Left colon (tissue), 2 donors: ENCODE data around the gene TMEM182. TPM values are rescaled to one million over a fixed set of nuclear protein-coding genes. Genes with fewer than 3 reads are reported as not detected.

Source experiments
- ATAC-seq: fragments of 200-7000 bp; cut with Tn5 transposase; one replicate; pipeline ENCODE4 v1.9.1; 2020; ENCODE audit warnings: mild to moderate bottlenecking, moderate library complexity
- DNase-seq, 2 donors: peaks; one replicate each; pipeline ENCODE4 v3.0.0-alpha.2; 2020
- intact Hi-C, 2 donors: fragments of 100-400 bp; cut with DNase I in 1 of 2; cut with micrococcal nuclease in 1 of 2; formaldehyde crosslinking; loops; one replicate each; pipeline versions ENCODE4 v1.11.2 to v1.14.0; 2022; cut with DNase I, micrococcal nuclease
- total RNA-seq, 2 donors: library from RNA; stranded (reverse); fragmentation: NEBNext Ultra II Directional; extraction: Animal tissue kit (Norgen Biotek cat#: 25700); gene quantifications; one replicate each; pipeline ENCODE4 v1.2.1, GENCODE V29; 2021
- donor health status: DM: no; HTN: no; CAD: no.
- donor health status: DM: yes; HTN: yes; CAD: no.

The TMEM182 gene
- total RNA-seq, 2 donors from 2014 or later, result 2.5 to 2.6 TPM

DNA sequence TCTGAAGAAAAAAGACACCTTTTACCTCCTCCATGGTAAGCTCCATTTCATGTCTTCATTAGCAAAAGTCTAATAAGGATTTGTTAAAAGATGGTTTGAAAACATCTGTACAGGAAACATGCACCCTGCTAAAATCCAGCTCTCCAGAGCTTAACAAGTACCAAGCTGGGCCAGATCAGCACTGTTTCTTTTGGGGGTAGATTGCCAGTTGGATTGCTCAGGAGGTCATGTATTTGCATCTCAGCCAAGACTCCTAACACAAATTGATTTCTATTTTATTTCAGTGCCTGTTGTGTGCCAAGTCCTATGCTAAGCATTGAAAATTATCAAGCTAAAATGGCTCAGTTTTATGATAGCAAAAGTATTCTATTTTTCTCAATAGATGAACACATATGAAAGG lies 3.4 kb upstream of the TMEM182 start:
- ATAC-seq, result no peak
- no peak for DNase-seq
- intact Hi-C loops, result no loop called here

DNA sequence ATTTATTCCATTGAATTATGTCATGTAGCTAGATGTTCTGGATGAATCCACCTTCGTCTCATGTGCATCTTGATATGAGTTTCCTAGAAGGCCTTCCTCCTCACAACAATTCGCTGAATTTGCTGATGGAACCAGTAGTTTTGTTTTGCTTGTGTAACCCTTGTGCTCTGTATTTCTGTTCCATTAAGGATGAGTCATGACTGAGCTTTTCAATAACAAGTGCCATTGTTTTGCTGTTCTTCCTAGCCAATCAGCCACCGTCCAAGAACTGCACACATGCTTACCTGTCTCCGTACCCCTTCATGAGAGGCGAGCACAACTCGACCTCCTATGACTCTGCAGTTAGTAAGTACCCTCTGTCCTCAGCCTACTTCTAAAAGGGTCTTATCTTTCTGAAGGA lies 2.3 kb downstream of the TMEM182 start:
- intact Hi-C loops, result no loop called here
- ATAC-seq, result no peak
- no peak for DNase-seq

DNA sequence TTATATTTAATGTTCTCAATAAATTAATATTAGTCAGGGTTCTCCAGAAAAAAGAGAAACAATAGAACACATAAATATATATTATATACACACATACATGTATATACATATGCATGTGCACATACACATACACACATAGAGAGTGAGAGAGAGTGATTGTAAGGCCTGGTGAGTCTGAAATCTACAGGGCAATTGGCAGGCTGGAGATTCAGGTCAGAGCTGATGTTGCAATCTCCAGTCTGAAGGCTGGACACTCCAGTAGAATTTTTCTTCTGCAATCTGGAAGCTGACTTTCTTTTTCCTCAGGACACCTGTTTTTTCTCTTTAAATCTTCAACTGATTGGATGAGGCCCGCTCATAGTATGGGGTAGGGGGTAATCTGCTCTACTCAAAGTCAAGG lies 3.2 kb downstream of the TMEM182 start:
- intact Hi-C loops, result no loop called here
- ATAC-seq (no peak), DNase-seq (no peak)

DNA sequence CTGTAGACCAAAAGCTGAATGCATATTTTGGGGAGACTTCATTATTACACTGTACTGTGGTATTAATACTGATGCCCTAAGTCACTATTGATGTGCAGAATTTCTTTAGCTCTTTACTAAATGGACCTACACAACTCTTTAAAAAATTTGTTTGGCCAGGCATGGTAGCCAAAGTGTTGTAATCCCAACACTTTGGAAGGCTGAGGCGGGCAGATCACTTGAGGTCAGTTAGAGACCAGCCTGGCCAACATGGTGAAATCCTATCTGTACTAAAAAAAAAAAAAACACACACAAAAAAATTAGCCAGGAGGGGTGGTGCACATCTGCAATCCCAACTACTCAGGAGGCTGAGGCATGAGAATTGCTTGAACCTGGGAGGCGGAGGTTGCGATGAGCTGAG lies 6.4 kb downstream of the TMEM182 start:
- DNase-seq, result no peak
- ATAC-seq, result no peak
- intact Hi-C loops, result no loop called here

DNA sequence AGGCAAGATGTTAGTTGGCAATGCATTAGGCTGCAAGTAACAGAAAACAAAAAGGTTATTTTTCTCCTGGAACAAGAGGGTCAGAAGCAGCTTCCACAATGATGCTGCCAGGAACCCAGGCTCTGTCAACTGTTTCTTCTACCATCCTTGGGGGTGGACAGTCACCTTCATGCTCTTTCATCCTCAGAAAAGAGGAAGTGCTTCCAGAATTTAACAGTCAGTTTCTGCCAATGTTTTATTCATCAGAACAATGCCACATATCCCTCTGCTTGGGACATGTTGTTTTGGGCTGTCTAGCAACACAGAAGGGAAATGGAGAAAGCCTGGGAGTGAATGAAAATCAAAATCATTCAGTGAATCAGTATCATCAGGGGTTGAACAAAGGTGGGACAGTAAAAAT lies 7.1 kb downstream of the TMEM182 start:
- ATAC-seq, result no peak
- intact Hi-C loops, result no loop called here
- DNase-seq, result no peak

DNA sequence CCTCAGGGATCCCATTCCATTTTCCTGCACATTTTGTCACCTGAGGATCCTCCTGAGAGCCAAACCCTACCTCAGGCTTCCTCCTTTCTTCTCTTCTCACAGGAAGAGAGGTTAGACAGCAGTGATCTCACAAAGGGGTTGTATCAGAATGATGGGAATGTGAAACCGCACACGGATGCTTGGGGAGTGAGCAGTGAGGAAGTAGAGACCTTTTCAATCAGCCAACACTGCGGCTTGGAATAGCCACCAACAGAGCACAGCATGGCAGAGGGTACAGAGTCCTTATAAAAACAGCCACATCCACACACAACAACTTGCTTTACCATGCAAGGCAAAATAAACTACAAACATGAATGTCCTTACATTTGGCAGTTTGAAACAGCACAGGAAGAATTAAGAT lies 8.7 kb downstream of the TMEM182 start:
- no peak for DNase-seq

DNA sequence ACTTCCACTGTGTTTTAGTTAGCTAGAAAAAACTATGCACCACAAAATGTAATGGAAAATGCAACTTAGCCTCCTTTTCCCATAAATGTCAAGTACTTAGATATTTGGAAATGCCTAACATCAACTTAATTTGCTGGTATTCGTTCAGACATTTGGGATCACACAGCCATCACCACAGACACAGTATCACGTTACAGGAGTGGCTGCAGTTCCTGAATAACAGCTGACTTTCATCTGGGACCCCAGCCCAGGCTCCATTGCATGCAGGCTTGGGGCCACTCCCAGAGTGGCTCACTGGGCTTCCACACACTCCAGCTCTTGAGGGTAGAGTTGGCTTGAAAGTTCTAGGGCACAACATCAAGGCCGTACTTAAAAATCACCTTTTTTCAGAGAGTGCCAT lies 9.3 kb downstream of the TMEM182 start:
- intact Hi-C loops, result no loop called here
- DNase-seq (no peak), ATAC-seq (no peak)

More for the DNA sequence above, 8.7 kb downstream of the TMEM182 start:
- no peak for ATAC-seq
- intact Hi-C loops, result no loop called here

DNA sequence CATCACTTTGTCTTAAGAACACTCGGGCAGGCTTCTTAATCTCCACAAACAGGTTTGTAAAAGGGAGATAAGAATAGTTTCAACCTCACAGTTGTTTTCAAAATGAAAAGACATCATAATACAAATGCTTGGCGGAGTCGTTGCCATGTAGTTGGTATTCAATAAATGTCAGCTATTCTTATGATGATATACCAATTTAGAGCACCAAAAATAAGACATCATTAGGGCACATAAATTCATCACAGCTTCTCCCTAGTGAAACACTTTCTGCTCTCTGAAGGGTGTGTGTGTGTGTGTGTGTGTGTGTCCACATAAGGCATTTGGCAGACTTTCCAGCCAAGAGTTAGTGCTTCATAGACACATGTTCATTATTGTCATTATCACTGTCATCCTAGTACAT lies 10.8 kb downstream of the TMEM182 start:
- intact Hi-C loops, result no loop called here
- ATAC-seq (no peak), DNase-seq (no peak)

DNA sequence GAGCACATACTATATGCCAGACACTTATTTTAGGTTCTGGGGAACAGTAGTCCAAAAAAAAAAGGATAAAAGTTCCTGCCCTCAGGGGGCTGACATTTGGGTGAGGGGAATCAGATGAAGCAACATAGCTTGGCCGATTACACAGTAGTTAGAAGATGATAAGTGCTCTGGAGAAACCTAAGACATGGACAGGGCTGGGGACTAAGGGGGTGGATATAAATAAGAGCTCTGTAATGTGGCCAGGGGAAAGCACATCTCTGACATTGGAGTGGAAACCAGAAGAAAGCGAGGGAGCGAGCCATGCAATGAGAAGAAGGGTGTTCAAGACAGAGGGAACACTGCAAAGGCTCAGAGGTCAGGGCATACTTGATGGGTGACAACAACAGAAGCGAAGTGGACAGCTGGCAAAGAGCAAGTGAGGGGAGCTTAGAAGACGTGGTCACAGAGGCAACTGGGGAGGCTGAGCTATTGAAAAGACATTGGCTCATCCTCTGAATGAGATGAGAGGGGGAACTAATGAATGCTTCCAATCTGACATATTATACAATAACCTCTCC lies 11.4 kb downstream of the TMEM182 start:
- intact Hi-C loops, result no loop called here
- DNase-seq (no peak), ATAC-seq (no peak)

DNA sequence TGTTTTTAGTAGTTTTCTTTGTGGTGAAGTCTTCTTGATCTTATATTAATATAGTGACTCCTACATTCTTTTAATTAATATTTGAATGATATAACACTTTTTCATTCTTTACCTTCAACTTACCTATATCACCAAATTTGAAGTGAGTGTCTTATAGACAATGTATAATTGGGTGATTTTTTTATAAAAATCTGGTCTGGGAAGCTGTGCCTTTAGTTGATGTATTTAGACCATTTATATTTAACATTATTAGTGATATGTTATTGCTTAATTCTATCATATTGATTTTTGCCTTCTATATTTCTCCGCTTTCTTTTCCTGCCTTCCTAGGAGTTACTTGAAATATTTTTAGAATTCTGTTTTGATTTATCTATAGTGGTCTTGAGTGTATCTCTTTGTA lies 16.4 kb downstream of the TMEM182 start:
- intact Hi-C loops, result no loop called here
- ATAC-seq, result no peak
- DNase-seq, result no peak

DNA sequence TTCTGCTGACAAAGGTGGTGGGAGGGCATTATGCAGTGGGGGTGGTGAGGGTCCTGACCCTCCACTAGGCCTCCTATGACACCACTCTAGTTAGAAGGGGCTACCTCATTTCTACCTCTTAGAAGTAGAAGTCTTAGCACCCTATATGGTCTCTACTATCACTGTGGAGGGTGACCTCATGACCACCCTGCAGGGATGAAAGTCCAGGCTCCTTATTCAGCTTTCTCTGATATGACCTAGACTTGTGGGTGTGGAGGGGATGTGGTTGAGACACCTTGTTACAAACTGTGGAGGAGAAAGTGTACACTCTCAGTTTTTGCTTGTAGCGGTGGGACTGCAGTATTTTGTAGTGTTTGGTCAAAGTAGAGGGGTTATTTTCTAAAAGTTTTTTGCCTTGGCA lies 18.6 kb downstream of the TMEM182 start:
- no peak for DNase-seq
- no peak for ATAC-seq
- intact Hi-C loops, result no loop called here

DNA sequence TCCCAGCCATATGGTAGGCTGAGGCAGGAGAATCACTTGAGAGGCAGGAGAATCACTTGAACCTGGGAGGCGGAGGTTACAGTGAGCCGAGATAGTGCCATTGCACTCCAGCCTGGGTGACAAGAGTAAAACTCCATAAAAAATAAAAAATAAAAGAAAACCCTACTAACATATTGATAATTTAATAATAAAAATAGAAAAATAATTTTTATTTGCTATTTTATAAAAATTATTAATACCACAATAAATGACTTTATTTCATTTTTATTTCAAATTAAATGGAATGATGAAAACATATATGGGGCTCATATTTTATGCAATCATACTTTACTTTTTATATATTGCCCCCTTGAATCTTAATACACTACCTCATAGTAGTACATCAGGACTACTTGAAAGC lies 20.4 kb downstream of the TMEM182 start:
- ATAC-seq, result no peak
- intact Hi-C loops, result no loop called here
- DNase-seq, result no peak

DNA sequence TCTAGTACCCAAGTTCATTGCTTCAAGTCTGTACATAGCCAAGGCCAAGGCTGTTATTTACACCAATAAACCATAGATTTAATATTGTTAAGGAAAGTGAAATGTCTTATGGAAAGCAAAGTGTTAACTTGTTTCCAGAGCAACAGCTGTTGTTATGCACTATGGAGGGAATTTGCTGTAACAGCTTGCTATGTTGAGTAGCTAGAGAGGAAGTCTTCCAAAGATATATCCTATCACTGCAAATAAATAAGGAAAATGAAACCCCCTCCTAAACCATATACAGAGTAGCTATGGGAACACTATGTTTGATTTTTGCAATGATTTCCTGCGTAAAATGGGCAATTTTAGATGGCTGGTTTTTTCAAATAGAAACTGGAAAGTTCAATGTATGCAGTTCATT lies 21.1 kb downstream of the TMEM182 start:
- DNase-seq, result no peak

DNA sequence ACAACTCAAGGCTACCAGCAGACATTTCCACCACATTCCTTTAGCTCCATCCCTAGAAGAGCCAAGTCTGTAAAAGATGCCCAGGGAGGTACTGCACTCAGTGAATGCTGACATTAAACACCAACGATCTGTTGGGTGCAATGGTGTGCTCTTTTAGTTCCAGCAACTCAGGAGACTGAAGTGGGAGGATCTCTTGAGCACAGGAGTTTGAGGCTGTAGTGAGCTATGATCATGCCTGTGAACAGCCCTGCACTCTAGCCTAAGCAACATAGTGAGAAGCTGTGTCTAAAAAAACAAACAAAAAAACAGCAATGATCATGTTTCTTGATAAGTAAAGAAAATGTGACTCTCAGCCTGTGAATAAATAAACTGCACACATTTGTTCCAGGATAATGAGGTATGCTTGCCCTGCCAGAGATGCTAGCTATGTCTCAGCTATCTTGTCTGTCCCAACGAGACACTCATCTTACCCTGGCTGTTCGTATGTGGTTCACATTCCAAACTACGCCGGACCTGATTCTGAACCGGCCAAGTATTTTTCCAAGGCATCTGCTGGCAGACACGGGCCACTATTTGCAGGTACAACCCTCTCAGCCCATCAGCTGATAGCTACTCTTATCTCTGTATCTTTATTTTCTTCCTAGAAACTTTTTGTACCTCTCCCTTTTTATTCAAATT lies 21.8 kb downstream of the TMEM182 start:
- intact Hi-C loops, result no loop called here
- DNase-seq, result no peak
- no peak for ATAC-seq

More for the DNA sequence above, 21.1 kb downstream of the TMEM182 start:
- intact Hi-C loops, result no loop called here
- no peak for ATAC-seq

DNA sequence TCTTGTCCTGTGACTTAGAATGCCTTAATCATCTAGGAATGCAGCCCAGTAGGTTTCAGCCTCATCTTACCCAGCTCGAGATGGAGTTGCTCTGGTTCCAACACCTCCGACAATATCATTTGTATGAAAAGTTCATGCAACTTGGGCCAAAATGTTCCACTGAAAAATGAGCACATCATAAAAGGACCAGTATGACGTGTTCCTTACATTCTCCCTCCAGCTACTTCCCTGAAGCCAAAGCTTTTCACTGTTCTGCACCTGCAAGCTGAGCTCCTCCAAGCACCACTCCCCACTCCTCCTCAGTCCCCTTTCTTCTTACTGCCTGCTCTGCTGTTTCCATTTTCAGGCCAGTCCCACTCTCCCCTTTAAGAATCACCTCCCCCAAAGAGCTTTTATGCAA lies 23.1 kb downstream of the TMEM182 start:
- intact Hi-C loops, result no loop called here
- DNase-seq, result no peak
- ATAC-seq, result no peak

DNA sequence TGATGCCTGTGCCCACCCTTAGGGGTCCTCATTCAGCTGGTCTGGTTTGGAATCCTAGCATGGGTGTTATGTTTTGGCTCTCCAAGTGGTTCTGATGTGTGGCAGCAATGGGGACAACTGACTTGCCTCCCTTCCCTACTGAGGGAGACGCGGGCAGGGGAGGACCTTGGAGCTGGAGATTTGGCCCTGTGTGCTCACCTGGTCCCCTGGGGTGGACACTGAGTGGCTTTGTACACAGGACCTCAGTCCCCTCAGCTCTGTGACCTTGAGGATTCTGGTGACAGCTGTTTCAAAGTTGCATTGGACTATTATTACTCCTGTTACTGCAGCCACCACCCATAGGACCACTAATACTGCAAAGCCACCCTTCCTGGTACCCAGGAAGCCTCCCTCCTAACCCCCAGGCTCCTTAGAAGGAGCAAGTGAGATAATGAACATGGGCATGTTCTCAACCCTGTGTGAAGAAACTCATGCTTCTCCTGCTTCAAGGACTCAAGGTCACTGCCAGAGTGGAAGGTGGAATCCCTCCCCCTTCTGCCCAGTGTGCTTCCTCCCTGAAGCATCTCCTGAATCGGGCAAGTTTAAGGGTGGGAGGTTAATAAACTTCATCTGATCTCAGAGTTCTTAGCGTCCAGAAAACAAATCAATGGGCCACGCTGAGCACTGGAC lies 26.5 kb downstream of the TMEM182 start:
- ATAC-seq, result no peak
- intact Hi-C loops, result no loop called here
- DNase-seq, result no peak

DNA sequence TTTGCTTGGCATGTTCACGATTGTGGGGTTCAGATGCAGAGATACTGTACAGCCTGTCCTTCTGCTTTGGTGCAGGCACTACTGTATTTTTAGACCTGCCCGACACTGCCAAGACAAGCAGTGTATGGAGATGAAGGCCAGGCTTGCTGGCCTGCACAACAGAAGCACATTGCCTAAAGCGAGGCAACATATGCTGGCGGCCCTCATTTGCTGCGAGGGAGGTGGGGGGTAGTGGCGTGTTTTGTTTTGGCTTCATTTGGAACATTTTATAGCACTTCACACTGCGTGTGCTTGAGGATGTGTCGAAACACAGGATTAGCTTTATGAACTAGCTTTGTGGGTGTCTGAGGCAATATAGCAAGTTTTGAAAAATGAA lies 27.0 kb downstream of the TMEM182 start:
- DNase-seq, result peak in 1 of 2 donors; percentile 51
- intact Hi-C loops, result no loop called here
- ATAC-seq, result no peak

DNA sequence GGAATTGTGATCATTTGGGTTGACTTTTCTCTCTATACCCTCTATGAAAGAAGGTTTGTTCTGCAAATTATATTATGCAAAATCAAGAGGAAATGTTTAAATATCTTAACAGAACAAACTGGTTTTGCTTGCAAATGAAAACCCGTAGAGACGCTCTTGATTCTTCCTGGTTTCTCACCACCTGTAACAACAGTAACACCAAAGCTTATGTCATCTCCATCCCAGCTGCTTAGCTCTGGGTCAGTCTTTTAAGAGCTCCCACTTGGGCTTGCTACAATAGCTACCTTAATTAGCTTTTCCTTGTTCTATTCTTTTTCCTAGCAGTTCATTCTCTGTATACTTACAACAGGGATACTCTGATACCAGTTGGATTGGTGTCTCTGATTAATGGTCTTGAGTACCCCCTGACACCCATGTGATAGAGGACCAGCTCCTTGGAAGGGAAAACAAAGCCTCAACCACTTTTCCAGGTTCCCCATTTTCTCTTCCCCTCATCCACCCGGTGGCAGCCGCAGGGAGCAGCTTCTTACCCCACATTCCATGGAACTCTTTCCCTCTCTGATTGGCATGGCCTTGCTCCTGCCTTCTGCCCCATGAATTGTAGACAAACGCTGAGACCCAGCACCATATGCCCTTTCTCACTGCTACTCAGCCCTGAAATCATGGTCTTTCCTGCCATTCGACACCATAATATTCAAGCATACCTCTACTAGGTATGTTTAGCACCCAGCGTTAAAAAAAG lies 27.7 kb downstream of the TMEM182 start:
- DNase-seq (no peak), ATAC-seq (no peak)
- intact Hi-C loops, result no loop called here

DNA sequence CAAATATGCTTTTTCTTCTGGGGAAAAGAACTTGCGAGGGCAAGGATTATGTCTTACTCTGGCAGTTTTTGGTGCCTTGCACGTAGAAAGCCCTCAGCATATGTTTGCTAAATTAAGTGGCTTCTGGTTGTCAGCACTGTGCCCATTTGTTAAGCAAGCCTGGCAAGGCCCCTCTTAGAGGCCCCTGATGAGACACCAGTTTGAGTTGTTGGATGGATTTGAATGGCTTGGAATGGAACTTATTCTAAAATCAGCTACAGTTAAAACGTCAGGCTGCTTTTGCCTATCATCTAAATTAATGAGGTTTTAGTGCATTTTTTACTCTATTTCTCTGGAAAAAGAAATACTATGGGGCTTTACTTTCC lies 28.2 kb downstream of the TMEM182 start:
- intact Hi-C loops, result no loop called here
- DNase-seq (no peak), ATAC-seq (no peak)

DNA sequence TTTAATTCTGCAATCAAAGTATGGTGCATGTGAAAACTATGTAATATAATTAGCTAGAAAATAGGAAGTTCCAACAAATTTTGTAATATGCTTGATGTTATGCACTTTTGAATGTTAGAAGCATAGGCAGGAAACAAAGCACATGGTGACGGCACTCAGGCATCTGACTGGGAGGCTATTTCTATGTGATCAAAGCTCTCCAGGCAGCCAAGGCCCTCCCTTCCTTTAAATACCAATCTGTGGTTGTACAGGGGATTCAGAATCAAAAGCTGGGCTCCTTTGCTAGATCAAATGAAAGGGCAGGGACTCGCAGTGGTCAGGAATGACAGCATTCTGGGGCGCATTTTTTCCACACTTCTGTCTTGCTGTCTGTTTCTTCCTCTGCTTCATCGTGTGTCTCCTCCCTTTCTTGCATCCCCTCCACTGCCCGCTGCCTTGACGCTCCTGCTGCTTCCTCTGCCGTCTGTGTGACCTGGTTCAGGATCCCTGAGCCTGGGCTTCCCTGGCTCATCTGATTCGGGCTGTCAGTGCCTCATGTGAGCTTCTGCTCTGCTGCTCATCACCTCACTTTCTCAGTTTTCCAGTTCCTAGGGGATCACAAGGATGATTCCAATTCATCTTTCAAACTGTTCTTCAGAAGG lies 30.9 kb downstream of the TMEM182 start:
- no peak for ATAC-seq
- intact Hi-C loops, result no loop called here
- DNase-seq, result no peak
